Measurements from ENCODE around the gene SOX12. TPM values are rescaled to one million over a fixed set of nuclear protein-coding genes. Genes with fewer than 3 reads are reported as not detected.

SOX12 gene
- total RNA-seq = 10 to 100 TPM; 13.1 to 13.3 TPM

DNA sequence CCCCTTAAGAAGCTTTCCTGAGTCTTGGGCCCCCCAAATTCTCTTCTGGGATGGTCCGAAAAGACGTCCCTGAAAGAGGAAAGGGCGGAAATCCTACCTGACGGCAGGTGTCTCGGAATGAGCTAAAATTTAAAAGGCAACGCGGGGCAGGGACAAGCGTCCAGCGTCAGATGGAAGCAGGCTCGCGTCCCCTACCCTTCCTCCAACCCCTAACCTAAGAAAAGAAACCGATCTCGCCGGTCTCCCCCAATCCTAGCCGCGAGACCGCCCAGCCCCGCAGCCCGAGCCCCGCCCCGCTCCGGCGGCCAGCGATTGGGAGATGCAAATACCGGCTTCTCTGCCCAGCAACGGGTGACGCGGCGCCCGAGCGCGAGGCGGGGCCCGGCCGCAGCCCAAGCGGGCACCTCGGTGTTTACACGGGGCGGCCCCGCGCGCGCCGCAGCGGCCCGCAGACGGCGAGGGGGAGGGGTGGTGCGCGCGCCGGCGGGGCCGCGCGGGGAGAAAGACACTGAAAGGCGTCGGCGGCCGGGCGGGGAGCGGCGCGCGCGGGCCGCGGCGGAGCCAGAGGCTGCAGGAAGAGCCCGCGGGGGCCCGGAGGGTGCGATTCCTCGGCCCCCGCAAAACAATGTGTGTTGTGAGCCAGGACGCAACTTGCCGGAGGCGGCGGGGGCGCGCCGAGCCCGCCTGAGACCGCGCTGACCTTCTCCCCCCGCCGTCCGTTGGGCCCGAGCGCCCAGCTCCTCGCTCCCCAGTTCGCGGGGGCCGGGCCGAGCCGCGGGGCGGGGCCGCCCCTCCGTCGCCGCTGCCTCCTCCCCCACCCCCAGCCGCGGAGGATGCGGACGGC lies at the start of gene SOX12:
Gene SOX12 (plus strand): TSS at position 508 of the 844 bp plus-strand sequence. CDS start 373 bp downstream, outside the sequence.
- peaks cover 13% of the 10 kb centered on the region for H3K36me3 Mint-ChIP-seq
- H3K9me3 Mint-ChIP-seq = no peaks in the 10 kb centered on the region
- peak; percentile 99 for DNase-seq

GRCh38 chr20:275791-276190 lies 49.6 kb upstream of the SOX12 start:
- Mint-ChIP-seq H3K27ac (no peak overlapping the region), H3K4me3 (no peak overlapping the region), H3K36me3 (peaks cover 3% of the 10 kb centered on the region), H3K27me3 (no peaks in the 10 kb centered on the region), H3K4me1 (no peaks in the 10 kb centered on the region), H3K9me3 (peaks cover 1% of the 10 kb centered on the region)
- DNase-seq = no peak

More for the DNA sequence above, at the start of gene SOX12:
- H3K27me3 Mint-ChIP-seq = no peaks in the 10 kb centered on the region
- H3K27ac Mint-ChIP-seq = peak within 1 kb of the TSS; percentile 92
- H3K4me3 Mint-ChIP-seq = peak within 1 kb of the TSS; percentile 88
- H3K4me1 Mint-ChIP-seq = peaks cover 28% of the 10 kb centered on the region

- no peaks in the 10 kb centered on the region for H3K4me1 Mint-ChIP-seq
- H3K27ac Mint-ChIP-seq = no peak overlapping the region
- DNase-seq = no peak
- peaks cover 1% of the 10 kb centered on the region for H3K9me3 Mint-ChIP-seq
- no peaks in the 10 kb centered on the region for H3K27me3 Mint-ChIP-seq
- no peak overlapping the region for H3K4me3 Mint-ChIP-seq
- H3K36me3 Mint-ChIP-seq = peaks cover 3% of the 10 kb centered on the region
These were observed 48.5 kb upstream of the SOX12 start for GRCh38 chr20:276620-277495.

GRCh38 chr20:277496-277781 lies 47.9 kb upstream of the SOX12 start:
- no peak for DNase-seq
- H3K27me3 Mint-ChIP-seq = no peaks in the 10 kb centered on the region
- H3K9me3 Mint-ChIP-seq = peaks cover 1% of the 10 kb centered on the region
- no peaks in the 10 kb centered on the region for H3K4me1 Mint-ChIP-seq
- H3K4me3 Mint-ChIP-seq = no peak overlapping the region
- H3K27ac Mint-ChIP-seq = no peak overlapping the region
- peaks cover 3% of the 10 kb centered on the region for H3K36me3 Mint-ChIP-seq

GRCh38 chr20:278181-278580 lies 47.2 kb upstream of the SOX12 start:
- DNase-seq = no peak
- H3K27me3 Mint-ChIP-seq = no peaks in the 10 kb centered on the region
- no peaks in the 10 kb centered on the region for H3K4me1 Mint-ChIP-seq
- peaks cover 3% of the 10 kb centered on the region for H3K36me3 Mint-ChIP-seq
- H3K27ac Mint-ChIP-seq = no peak overlapping the region
- H3K9me3 Mint-ChIP-seq = peaks cover 1% of the 10 kb centered on the region
- no peak overlapping the region for H3K4me3 Mint-ChIP-seq

DNA sequence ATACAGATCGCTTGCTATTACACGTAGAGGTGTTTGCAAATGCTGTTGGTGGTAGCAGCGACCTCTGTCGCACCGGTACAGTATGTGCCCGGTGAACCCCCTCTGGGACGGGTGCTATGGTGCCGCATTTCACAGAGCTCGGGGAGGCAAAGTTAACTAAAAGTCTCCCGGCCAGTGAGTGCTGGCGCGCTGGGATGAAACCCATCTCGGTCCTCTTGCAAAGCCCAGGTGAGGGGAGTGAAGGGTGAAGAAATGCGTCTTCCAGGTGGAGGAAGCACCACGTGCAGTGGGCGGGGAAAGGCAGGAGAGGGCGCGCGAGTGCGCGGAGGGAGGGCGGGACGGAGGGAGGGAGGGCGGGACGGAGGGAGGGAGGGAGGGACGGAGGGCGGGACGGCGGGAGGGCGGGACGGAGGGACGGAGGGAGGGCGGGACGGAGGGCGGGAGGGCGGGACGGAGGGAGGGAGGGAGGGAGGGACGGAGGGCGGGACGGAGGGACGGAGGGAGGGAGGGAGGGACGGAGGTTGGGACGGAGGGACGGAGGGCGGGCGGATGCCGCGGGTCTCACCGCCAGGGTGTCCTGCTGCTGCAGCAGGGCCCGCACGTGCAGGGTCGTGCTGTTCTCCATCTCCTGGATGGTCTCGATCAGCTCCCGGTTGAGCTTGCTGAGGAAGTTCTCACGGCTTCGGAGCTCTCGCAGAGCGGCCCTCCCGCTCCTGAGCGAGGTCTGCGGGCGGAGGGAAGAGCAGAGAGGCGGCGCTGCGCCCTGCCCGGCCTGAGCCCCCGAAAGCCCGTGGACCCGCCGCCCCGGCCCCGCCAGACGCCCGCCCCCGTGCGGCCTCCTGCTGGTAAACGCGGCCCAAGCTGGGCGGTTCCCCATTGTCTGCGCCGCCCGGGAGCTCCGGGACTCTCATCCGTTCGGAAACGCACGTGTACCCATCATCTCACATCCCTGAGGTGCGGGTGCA lies 46.5 kb upstream of the SOX12 start:
- Mint-ChIP-seq H3K27ac (no peak overlapping the region), H3K36me3 (peaks cover 3% of the 10 kb centered on the region), H3K4me1 (no peaks in the 10 kb centered on the region), H3K27me3 (no peaks in the 10 kb centered on the region), H3K9me3 (peaks cover 1% of the 10 kb centered on the region), H3K4me3 (no peak overlapping the region)
- DNase-seq = no peak

DNA sequence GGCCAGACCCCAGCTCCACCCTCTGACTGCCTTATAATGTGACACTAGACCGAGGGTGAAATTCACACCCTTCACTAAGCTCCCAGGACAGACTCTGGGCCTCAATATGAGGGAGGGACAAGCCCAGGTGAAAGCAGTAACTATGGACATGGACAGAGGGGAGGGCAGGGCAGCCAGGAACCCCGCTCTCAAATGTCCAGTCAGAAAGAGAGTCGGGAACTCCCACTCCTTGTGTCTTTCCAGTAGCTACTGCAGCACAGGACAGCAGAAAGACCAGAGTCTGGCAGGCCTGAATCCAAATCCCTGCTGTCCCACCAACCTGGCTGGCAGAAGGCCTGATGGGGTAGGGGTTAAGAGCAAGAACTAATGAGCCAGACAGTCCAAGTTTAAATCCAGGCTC lies 41.2 kb upstream of the SOX12 start:
- no peaks in the 10 kb centered on the region for H3K9me3 Mint-ChIP-seq
- no peak overlapping the region for H3K4me3 Mint-ChIP-seq
- no peak for DNase-seq
- no peaks in the 10 kb centered on the region for H3K27me3 Mint-ChIP-seq
- no peak overlapping the region for H3K27ac Mint-ChIP-seq
- peaks cover 3% of the 10 kb centered on the region for H3K36me3 Mint-ChIP-seq
- peaks cover 6% of the 10 kb centered on the region for H3K4me1 Mint-ChIP-seq

DNA sequence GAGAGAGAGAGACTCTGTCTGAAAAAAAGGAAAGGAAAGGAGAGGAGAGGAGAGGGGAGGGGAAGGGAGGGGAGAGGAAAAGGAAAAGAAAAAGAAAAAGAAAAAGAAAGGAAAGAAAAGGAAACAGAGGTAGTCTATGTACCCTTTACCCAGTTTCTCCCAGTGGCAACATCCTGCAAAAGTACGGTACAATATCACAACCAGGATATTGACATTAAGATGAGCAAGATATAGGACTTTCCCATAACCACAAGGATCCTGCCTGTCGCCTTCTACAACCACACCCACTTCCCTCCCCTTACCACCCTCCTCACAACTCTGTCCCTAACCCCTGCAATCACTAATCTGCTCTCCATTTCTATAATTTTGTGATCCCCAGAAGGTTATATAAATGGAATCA lies 38.8 kb upstream of the SOX12 start:
- H3K36me3 Mint-ChIP-seq = peaks cover 4% of the 10 kb centered on the region
- no peak overlapping the region for H3K27ac Mint-ChIP-seq
- no peak overlapping the region for H3K4me3 Mint-ChIP-seq
- H3K9me3 Mint-ChIP-seq = no peaks in the 10 kb centered on the region
- H3K27me3 Mint-ChIP-seq = no peaks in the 10 kb centered on the region
- no peak for DNase-seq
- peaks cover 10% of the 10 kb centered on the region for H3K4me1 Mint-ChIP-seq

- no peak overlapping the region for H3K27ac Mint-ChIP-seq
- no peak for DNase-seq
- peaks cover 10% of the 10 kb centered on the region for H3K4me1 Mint-ChIP-seq
- H3K27me3 Mint-ChIP-seq = no peaks in the 10 kb centered on the region
- no peaks in the 10 kb centered on the region for H3K9me3 Mint-ChIP-seq
- H3K4me3 Mint-ChIP-seq = no peak overlapping the region
- peaks cover 4% of the 10 kb centered on the region for H3K36me3 Mint-ChIP-seq
These were observed 36.2 kb upstream of the SOX12 start for GRCh38 chr20:288956-289692.

DNA sequence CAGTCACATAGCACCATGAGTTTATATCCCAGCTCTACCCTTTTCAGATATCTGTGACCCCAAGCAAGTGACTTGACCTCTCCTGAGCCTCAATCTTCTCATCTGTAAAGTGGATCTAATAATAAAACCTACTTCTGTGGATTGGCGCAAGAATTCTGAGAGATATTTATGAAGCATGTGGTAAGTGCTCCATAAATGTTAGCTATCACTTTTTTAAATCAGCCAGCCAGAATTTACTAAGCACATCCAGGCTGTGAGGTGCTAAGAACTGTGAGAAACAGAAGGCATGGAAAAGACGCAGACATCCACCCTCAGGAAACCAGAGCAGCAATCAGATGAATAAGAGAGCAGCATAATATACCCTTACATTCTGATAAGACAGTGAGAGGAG lies 35.7 kb upstream of the SOX12 start:
- no peak for DNase-seq
- H3K4me3 Mint-ChIP-seq = no peak overlapping the region
- H3K4me1 Mint-ChIP-seq = peaks cover 10% of the 10 kb centered on the region
- H3K9me3 Mint-ChIP-seq = no peaks in the 10 kb centered on the region
- no peaks in the 10 kb centered on the region for H3K27me3 Mint-ChIP-seq
- peaks cover 4% of the 10 kb centered on the region for H3K36me3 Mint-ChIP-seq
- H3K27ac Mint-ChIP-seq = no peak overlapping the region

DNA sequence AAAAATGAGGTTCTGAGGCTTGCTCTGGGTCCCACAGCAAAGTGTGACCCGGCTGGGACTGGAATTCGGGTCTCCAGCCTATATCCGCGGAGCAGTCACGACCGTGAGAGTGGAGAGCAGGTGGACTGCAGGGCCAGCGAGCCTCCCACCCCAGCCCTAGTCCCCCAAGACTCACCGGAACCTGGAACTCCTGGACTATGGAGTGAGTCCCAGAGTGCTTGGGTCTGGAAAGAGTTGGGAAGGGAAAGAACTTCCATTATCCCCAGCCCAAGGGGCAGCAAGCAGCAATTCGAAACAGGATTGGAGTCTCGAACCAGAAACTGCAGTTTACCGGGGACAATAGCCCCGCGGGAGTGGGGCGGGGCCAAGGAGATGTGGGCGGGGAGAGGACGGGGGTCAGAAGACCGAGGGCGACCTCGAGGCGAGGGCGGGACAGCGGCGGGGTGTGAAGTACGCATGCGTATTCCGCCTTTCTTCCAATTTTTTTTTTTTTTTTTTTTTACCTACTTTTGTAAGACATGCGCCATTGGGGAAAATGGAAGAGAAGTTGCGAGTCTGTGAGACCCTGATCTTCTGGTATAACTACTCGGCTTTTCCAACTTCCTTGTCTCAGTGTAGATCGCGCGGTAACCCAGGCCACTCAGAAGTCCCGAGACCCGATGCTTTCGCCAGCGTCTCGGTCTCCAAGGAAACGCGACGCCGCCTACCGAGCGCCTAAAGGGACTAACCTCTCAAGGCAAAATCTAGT lies 35.1 kb upstream of the SOX12 start, which contains the start of gene C20orf96:
Gene C20orf96 (minus strand): TSS at position 667 of the 748 bp plus-strand sequence. CDS start 140 bp downstream, at position 527.
- Mint-ChIP-seq H3K4me3 (no peak within 1 kb of the TSS), H3K9me3 (no peaks in the 10 kb centered on the region), H3K27ac (no peak within 1 kb of the TSS), H3K4me1 (peaks cover 10% of the 10 kb centered on the region), H3K36me3 (peaks cover 4% of the 10 kb centered on the region), H3K27me3 (no peaks in the 10 kb centered on the region)
- peak; percentile 89 for DNase-seq

DNA sequence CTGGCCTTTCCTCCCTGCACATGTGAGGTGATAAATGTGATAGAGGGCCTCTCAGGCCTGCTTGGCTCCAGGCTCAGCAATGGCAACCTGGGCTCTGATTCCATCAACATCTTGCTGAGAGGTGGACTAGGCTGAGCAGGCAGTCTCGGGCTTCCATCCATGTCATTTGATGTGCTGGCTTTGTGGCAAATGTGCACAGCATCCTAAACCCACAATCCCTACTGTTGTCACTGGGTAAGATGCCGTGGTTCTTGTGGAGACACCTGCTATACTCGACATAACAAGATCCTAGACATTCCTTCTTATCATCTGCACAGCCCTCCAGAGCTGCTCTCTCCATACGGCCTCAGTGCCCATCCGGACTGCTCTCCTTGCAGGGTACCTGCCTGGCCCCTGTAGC lies 30.8 kb upstream of the SOX12 start:
- Mint-ChIP-seq H3K27me3 (peaks cover 3% of the 10 kb centered on the region), H3K9me3 (no peaks in the 10 kb centered on the region), H3K4me1 (peaks cover 14% of the 10 kb centered on the region), H3K27ac (no peak overlapping the region), H3K4me3 (no peak overlapping the region), H3K36me3 (peaks cover 18% of the 10 kb centered on the region)
- DNase-seq = no peak

DNA sequence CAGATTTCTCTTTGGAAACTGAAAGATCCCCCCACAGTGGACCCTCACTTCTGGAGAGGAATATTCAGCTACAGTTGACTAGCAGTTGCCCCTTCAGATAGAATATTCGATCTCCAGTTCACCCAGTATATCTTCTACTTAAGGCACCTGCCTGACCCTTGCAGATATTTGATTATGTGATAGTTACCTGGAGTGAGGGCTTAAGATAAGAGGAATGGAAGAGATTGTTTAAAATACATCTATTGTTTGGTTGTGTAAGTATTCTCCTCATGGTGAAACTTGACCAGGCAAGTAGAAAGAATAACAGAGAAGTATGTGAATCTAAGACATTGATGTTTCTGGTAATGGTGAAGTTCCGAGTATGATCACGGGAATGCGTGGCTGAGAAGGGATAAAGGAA lies 29.5 kb upstream of the SOX12 start:
- Mint-ChIP-seq H3K4me3 (peak overlapping the region; percentile 95), H3K9me3 (no peaks in the 10 kb centered on the region), H3K4me1 (peaks cover 21% of the 10 kb centered on the region), H3K36me3 (peaks cover 24% of the 10 kb centered on the region), H3K27ac (peak overlapping the region; percentile 70), H3K27me3 (peaks cover 3% of the 10 kb centered on the region)
- DNase-seq = no peak
